Measurements from ENCODE around the gene TP53I13. TPM values are rescaled to one million over a fixed set of nuclear protein-coding genes. Genes with fewer than 3 reads are reported as not detected.

Gene TP53I13
- total and polyA plus RNA-seq, 4 donors: 24.2 to 126 (median 61.4) TPM

DNA sequence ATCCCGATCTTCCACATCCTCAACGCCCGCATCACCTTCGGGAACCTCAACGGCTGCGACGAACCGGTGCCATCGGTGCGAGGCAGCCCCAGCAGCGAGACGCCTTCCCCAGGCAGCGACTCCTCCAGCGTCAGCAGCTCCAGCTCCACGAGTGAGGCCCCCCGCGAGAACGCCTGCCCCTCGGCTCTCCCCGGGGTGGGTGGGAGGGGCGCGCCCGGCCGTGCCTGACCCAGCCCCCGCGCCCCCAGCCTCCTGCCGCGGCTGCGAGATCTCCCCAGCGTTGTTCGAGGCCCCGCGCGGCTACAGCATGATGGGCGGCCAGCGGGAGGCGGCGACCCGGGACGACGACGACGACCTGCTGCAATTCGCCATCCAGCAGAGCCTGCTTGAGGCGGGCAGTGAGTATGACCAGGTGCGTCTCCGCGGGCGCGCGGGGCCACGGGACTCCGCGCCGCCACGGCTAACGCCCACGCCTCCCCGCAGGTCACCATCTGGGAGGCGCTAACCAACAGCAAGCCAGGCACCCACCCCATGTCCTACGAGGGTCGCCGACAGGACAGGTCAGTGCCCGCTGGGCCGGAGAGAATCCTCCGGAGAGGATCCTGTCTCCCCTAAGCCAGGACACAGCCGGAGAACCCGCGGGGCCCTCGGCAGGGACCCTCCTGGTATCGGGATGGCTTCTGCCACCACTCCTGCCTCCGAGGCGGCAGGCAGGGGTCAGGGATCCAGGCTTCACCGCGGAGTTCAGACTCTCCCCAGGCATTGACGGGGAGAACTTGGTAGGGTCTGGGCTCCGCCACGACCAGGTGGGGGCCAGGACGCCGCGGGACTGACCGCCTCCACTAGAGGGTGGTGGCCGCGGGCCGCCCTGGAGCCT, 44.1 kb downstream of the TP53I13 start:
- H3K9ac ChIP-seq (ENCODE audit: insufficient read depth in 1 of 2, low read length in 2 of 2): no peak overlapping the region
- H3K27ac ChIP-seq (ENCODE audit: low read depth in 1 of 2, low read length in 1 of 2): no peak overlapping the region
- TF ChIP-seq, protein P1, sequence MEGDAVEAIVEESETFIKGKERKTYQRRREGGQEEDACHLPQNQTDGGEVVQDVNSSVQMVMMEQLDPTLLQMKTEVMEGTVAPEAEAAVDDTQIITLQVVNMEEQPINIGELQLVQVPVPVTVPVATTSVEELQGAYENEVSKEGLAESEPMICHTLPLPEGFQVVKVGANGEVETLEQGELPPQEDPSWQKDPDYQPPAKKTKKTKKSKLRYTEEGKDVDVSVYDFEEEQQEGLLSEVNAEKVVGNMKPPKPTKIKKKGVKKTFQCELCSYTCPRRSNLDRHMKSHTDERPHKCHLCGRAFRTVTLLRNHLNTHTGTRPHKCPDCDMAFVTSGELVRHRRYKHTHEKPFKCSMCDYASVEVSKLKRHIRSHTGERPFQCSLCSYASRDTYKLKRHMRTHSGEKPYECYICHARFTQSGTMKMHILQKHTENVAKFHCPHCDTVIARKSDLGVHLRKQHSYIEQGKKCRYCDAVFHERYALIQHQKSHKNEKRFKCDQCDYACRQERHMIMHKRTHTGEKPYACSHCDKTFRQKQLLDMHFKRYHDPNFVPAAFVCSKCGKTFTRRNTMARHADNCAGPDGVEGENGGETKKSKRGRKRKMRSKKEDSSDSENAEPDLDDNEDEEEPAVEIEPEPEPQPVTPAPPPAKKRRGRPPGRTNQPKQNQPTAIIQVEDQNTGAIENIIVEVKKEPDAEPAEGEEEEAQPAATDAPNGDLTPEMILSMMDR (IDR thresholded peaks at IDR 0.05; ENCODE audit: control extremely low read depth, extremely low read depth): no peak
- no peaks in the 10 kb centered on the region for H3K36me3 ChIP-seq (ENCODE audit: control insufficient read depth in 4 of 4, insufficient read depth in 4 of 4, low read length in 4 of 4)
- peaks cover 0 to 36% (median 23%) of the 10 kb centered on the region in 5 donors for H3K4me1 ChIP-seq (ENCODE audit: control insufficient read depth in 5 of 5, insufficient read depth in 5 of 5, low read length in 5 of 5)
- H3K4me3 ChIP-seq: no peak overlapping the region
- H3K27me3 ChIP-seq (ENCODE audit: control insufficient read depth in 3 of 3, insufficient read depth in 3 of 3, low read length in 2 of 3): peaks cover 0 to 32% (median 17%) of the 10 kb centered on the region in 3 donors
- no peak for DNase-seq
- no peak for ATAC-seq (ENCODE audit: insufficient read depth, low FRiP score)
- no peaks in the 10 kb centered on the region for H3K9me3 ChIP-seq (ENCODE audit: control insufficient read depth in 4 of 4, insufficient read depth in 3 of 4, low read length in 3 of 4)
- 45 to 56% methylated on average over 81 to 85 of the region's 85 CpGs for WGBS, 2 donors

DNA sequence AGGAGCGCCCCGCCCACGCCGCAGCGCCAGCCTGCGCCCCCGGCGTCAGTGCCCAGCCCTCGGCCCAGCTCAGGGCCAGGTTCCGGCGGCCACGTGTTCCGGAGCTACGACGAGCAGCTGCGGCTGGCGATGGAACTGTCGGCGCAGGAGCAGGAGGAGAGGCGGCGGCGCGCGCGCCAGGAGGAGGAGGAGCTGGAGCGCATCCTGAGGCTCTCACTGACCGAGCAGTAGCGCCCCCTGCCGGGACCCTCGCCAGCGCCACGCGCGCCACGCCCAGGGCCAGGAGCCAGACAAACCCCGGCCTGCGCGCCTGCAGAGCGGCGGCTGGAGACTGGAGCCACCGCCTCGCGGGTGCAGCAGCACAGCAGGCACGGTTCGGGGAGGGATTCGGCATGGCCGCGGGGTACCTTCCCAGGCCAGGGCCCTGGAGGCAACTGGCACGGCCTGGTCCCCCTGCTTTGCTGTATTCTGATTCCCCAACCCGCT, 44.9 kb downstream of the TP53I13 start:
- Histone ChIP-seq H3K4me1 (ENCODE audit: control insufficient read depth in 5 of 5, insufficient read depth in 5 of 5, low read length in 5 of 5) (peaks cover 0 to 41% (median 26%) of the 10 kb centered on the region in 5 donors), H3K36me3 (ENCODE audit: control insufficient read depth in 4 of 4, insufficient read depth in 4 of 4, low read length in 4 of 4) (no peaks in the 10 kb centered on the region), H3K4me3 (no peak overlapping the region), H3K27ac (ENCODE audit: low read depth in 1 of 2, low read length in 1 of 2) (no peak overlapping the region), H3K9me3 (ENCODE audit: control insufficient read depth in 4 of 4, insufficient read depth in 3 of 4, low read length in 3 of 4) (no peaks in the 10 kb centered on the region), H3K27me3 (ENCODE audit: control insufficient read depth in 3 of 3, insufficient read depth in 3 of 3, low read length in 2 of 3) (peaks cover 0 to 39% (median 22%) of the 10 kb centered on the region in 3 donors), H3K9ac (ENCODE audit: insufficient read depth in 1 of 2, low read length in 2 of 2) (no peak overlapping the region)
- TF ChIP-seq, protein P1 (IDR thresholded peaks at IDR 0.05; ENCODE audit: control extremely low read depth, extremely low read depth): peak; percentile 84
- WGBS, 2 donors: 2% methylated on average over 43 to 50 of the region's 50 CpGs
- DNase-seq (peak; percentile 89 to 94 (median 93)), ATAC-seq (ENCODE audit: insufficient read depth, low FRiP score) (peak; percentile 47)

DNA sequence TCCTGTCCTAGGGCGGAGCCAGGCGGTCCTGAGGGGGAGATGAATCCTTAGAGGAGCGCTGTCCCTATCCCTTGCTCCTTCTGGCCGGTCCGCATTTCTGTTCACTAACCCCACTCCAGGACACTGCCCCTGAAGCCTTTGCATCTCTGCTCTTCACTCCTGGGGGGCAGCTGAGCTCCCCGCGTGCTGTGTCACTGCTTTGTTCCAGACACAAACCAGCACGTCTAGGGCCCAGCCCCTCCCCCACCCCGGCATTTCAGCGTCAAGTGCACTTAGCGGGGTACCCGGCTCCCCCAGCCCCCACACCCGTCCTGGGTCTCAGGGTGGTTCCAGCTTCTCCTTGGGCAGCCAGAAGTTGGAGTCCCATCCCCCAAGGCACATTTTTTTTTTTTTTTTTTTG, 45.4 kb downstream of the TP53I13 start:
- 27 to 34% methylated on average over 13 of the region's 13 CpGs for WGBS, 2 donors
- Histone ChIP-seq H3K4me3 (no peak overlapping the region), H3K36me3 (ENCODE audit: control insufficient read depth in 4 of 4, insufficient read depth in 4 of 4, low read length in 4 of 4) (no peaks in the 10 kb centered on the region), H3K27ac (ENCODE audit: low read depth in 1 of 2, low read length in 1 of 2) (no peak overlapping the region), H3K27me3 (ENCODE audit: control insufficient read depth in 3 of 3, insufficient read depth in 3 of 3, low read length in 2 of 3) (peaks cover 0 to 44% (median 27%) of the 10 kb centered on the region in 3 donors), H3K9me3 (ENCODE audit: control insufficient read depth in 4 of 4, insufficient read depth in 3 of 4, low read length in 3 of 4) (no peaks in the 10 kb centered on the region), H3K9ac (ENCODE audit: insufficient read depth in 1 of 2, low read length in 2 of 2) (no peak overlapping the region), H3K4me1 (ENCODE audit: control insufficient read depth in 5 of 5, insufficient read depth in 5 of 5, low read length in 5 of 5) (peaks cover 0 to 41% (median 26%) of the 10 kb centered on the region in 5 donors)
- TF ChIP-seq, protein P1 (IDR thresholded peaks at IDR 0.05; ENCODE audit: control extremely low read depth, extremely low read depth): no peak
- ATAC-seq (ENCODE audit: insufficient read depth, low FRiP score): no peak
- DNase-seq: no peak

All from lung (tissue), 12 donors.